ENCODE measurements around the gene SUN3. TPM values are rescaled to one million over a fixed set of nuclear protein-coding genes. Genes with fewer than 3 reads are reported as not detected.

SUN3 gene
- total RNA-seq, 1 experiment from 2014 or later, result not detected

GRCh38 chr7:47954231-47954911 is 74.5 kb downstream of the SUN3 start:
- no peak for DNase-seq
- intact Hi-C loops (cut with micrococcal nuclease; ENCODE audit: unreplicated experiment), result loop anchor here (5.0 kb wide), 1 partner anchor 687 kb away; no protein-coding TSS in a partner anchor
- Histone ChIP-seq H3K4me3 (ENCODE audit: low read depth, low read length) (no peak overlapping the region), H3K27me3 (replicated peaks; ENCODE audit: control insufficient read depth, insufficient read depth, low read length) (no peaks in the 10 kb centered on the region), H3K36me3 (ENCODE audit: control insufficient read depth, insufficient read depth, low read length) (no peaks in the 10 kb centered on the region), H3K9me3 (no peaks in the 10 kb centered on the region), H3K4me1 (peaks cover 20% of the 10 kb centered on the region)
- no peak for TF ChIP-seq CTCF (IDR thresholded peaks at IDR 0.05; ENCODE audit: insufficient read depth in 1 of 2, low read depth in 1 of 2, low read length in 1 of 2, severe bottlenecking in 1 of 2, unreplicated experiment in 1 of 2)
- BruUV-seq (replicated peaks), result no TSS peak
- H3K9me3 Mint-ChIP-seq (ENCODE audit: unreplicated experiment), result no peaks in the 10 kb centered on the region
- peaks cover 26% of the 10 kb centered on the region for H3K4me1 Mint-ChIP-seq (ENCODE audit: low read depth, unreplicated experiment)
- no peak overlapping the region for H3K4me3 Mint-ChIP-seq (ENCODE audit: unreplicated experiment)
- no peak overlapping the region for H3K27ac Mint-ChIP-seq (ENCODE audit: unreplicated experiment)
- ChIA-PET CTCF (no interaction called here), POLR2A (no interaction called here)
- H3K36me3 Mint-ChIP-seq (ENCODE audit: insufficient read depth, unreplicated experiment), result peaks cover 19% of the 10 kb centered on the region
- no peaks in the 10 kb centered on the region for H3K27me3 Mint-ChIP-seq (ENCODE audit: insufficient read depth, unreplicated experiment)

- H3K36me3 Mint-ChIP-seq (ENCODE audit: insufficient read depth, unreplicated experiment), result peaks cover 19% of the 10 kb centered on the region
- CTCF ChIA-PET, result no interaction called here
Measured at GRCh38 chr7:47953822-47954221, 75.1 kb downstream of the SUN3 start.

GRCh38 chr7:47952224-47952623 is 76.7 kb downstream of the SUN3 start:
- no peak overlapping the region for H3K4me3 ChIP-seq (ENCODE audit: low read depth, low read length)
- ChIA-PET POLR2A (no interaction called here), CTCF (interaction anchor here (1.5 kb wide), 1 partner anchor 17 kb away, joined by 9 read pairs; no protein-coding TSS in a partner anchor)
- no peaks in the 10 kb centered on the region for H3K9me3 Mint-ChIP-seq (ENCODE audit: unreplicated experiment)
- peak overlapping the region; percentile 74 for H3K27ac Mint-ChIP-seq (ENCODE audit: unreplicated experiment)
- H3K36me3 Mint-ChIP-seq (ENCODE audit: insufficient read depth, unreplicated experiment), result peaks cover 8% of the 10 kb centered on the region
- H3K9me3 ChIP-seq, result no peaks in the 10 kb centered on the region
- no peak for DNase-seq
- H3K27me3 ChIP-seq (replicated peaks; ENCODE audit: control insufficient read depth, insufficient read depth, low read length), result no peaks in the 10 kb centered on the region
- no TSS peak for BruUV-seq (replicated peaks)
- H3K27me3 Mint-ChIP-seq (ENCODE audit: insufficient read depth, unreplicated experiment), result no peaks in the 10 kb centered on the region
- H3K4me3 Mint-ChIP-seq (ENCODE audit: unreplicated experiment), result peak overlapping the region; percentile 30
- H3K4me1 Mint-ChIP-seq (ENCODE audit: low read depth, unreplicated experiment), result peaks cover 36% of the 10 kb centered on the region
- peaks cover 30% of the 10 kb centered on the region for H3K4me1 ChIP-seq
- intact Hi-C loops (cut with micrococcal nuclease; ENCODE audit: unreplicated experiment), result loop anchor here (5.0 kb wide), 1 partner anchor 685 kb away; no protein-coding TSS in a partner anchor
- no peak for TF ChIP-seq CTCF (IDR thresholded peaks at IDR 0.05; ENCODE audit: insufficient read depth in 1 of 2, low read depth in 1 of 2, low read length in 1 of 2, severe bottlenecking in 1 of 2, unreplicated experiment in 1 of 2)
- H3K36me3 ChIP-seq (ENCODE audit: control insufficient read depth, insufficient read depth, low read length), result no peaks in the 10 kb centered on the region

More at GRCh38 chr7:47953822-47954221, 75.1 kb downstream of the SUN3 start:
- Mint-ChIP-seq H3K27ac (ENCODE audit: unreplicated experiment) (no peak overlapping the region), H3K9me3 (ENCODE audit: unreplicated experiment) (no peaks in the 10 kb centered on the region), H3K4me3 (ENCODE audit: unreplicated experiment) (no peak overlapping the region), H3K4me1 (ENCODE audit: low read depth, unreplicated experiment) (peaks cover 28% of the 10 kb centered on the region), H3K27me3 (ENCODE audit: insufficient read depth, unreplicated experiment) (no peaks in the 10 kb centered on the region)
- POLR2A ChIA-PET, result no interaction called here
- Histone ChIP-seq H3K4me1 (peaks cover 22% of the 10 kb centered on the region), H3K27me3 (replicated peaks; ENCODE audit: control insufficient read depth, insufficient read depth, low read length) (no peaks in the 10 kb centered on the region), H3K36me3 (ENCODE audit: control insufficient read depth, insufficient read depth, low read length) (no peaks in the 10 kb centered on the region), H3K9me3 (no peaks in the 10 kb centered on the region), H3K4me3 (ENCODE audit: low read depth, low read length) (no peak overlapping the region)
- no peak for DNase-seq
- TF ChIP-seq CTCF (IDR thresholded peaks at IDR 0.05; ENCODE audit: insufficient read depth in 1 of 2, low read depth in 1 of 2, low read length in 1 of 2, severe bottlenecking in 1 of 2, unreplicated experiment in 1 of 2), result no peak
- no TSS peak for BruUV-seq (replicated peaks)
- intact Hi-C loops (cut with micrococcal nuclease; ENCODE audit: unreplicated experiment), result loop anchor here (5.0 kb wide), 1 partner anchor 687 kb away; no protein-coding TSS in a partner anchor

Data from Caco-2 (cell line).